ENCODE data around the gene IRF2. TPM values are rescaled to one million over a fixed set of nuclear protein-coding genes. Genes with fewer than 3 reads are reported as not detected.
A peak's percentile ranks its signal among the peaks of the same experiment; 100 is the strongest.

Gene IRF2
- polyA plus RNA-seq, 1 experiment = 28.7 TPM

DNA sequence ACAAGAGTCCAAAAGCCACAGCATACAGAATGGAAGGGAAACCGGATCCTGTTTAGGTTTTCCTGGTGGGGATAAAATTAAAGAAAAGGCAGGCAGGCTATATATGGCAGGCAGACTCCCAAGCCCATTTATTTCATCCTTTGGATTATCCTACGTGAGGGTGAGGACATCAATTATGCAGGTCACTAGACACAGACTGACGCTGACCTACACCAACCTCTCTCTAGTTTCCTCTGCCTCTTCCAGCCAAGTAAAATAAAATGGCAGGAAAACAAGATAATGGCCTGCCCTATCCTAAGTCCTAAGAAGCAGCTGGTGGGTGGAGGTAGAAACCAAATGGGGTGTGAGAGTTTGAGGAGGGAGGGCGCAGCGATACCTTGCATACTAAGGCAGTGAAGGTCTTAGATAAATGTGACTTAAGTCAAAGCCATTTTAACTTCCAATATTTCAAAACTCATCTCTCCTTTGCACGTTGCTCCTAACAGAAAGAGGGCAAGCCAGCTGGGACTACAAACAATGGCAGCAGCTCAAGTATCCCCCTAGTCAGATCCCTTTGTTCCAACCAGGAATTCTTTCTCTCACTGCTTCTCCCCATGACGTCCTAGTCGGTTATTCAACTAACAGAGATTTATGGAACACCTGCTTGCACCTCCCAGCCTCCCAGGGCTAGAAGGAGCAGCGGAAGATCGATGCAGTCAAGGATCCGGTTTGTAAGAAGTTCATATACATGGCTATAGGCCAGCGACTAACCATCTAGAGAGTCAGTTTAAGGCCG, 72.8 kb downstream of the IRF2 start:
- peaks cover 11% of the 10 kb centered on the region for H3K36me3 ChIP-seq (ENCODE audit: control insufficient read depth, insufficient read depth, low read length)
- TF ChIP-seq, protein P1, sequence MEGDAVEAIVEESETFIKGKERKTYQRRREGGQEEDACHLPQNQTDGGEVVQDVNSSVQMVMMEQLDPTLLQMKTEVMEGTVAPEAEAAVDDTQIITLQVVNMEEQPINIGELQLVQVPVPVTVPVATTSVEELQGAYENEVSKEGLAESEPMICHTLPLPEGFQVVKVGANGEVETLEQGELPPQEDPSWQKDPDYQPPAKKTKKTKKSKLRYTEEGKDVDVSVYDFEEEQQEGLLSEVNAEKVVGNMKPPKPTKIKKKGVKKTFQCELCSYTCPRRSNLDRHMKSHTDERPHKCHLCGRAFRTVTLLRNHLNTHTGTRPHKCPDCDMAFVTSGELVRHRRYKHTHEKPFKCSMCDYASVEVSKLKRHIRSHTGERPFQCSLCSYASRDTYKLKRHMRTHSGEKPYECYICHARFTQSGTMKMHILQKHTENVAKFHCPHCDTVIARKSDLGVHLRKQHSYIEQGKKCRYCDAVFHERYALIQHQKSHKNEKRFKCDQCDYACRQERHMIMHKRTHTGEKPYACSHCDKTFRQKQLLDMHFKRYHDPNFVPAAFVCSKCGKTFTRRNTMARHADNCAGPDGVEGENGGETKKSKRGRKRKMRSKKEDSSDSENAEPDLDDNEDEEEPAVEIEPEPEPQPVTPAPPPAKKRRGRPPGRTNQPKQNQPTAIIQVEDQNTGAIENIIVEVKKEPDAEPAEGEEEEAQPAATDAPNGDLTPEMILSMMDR (IDR thresholded peaks at IDR 0.05; ENCODE audit: insufficient read depth, low read depth, low read length) = no peak
- CTCF ChIA-PET = interaction anchor here (0.6 kb wide), 1 partner anchor 73 kb away, joined by 3 read pairs; the partner anchor contains the start of gene IRF2

DNA sequence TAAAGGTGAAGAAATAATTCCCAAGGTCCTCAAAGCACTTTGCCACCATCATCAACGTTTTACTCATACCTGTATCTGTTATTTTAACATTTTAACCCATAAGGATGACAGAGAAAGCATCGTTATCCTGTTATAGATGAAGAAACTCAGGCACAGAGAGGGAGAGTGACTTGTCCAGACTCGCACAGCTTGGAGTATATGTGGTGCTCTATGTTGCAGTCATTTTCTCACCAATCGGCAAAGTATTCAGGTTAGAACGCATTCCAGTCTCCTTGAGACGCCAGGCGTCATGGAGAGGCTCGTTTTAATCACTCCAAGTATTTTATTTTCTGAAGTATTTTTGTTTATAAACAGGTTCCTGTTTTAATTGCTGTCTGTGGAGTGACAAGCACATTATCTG, 73.5 kb downstream of the IRF2 start:
- ChIA-PET CTCF (no interaction called here), POLR2A (no interaction called here)
- no peaks in the 10 kb centered on the region for H3K27me3 ChIP-seq (ENCODE audit: control insufficient read depth, insufficient read depth, low read length)
- TF ChIP-seq, protein P1 (IDR thresholded peaks at IDR 0.05; ENCODE audit: insufficient read depth, low read depth, low read length) = no peak
- H3K36me3 ChIP-seq (ENCODE audit: control insufficient read depth, insufficient read depth, low read length) = peaks cover 10% of the 10 kb centered on the region
- DNase-seq (ENCODE audit: low read depth) = no peak
- no peak overlapping the region for H3K4me3 ChIP-seq (ENCODE audit: low read depth, low read length)

More for the DNA sequence above, 72.8 kb downstream of the IRF2 start:
- no peak for DNase-seq (ENCODE audit: low read depth)
- H3K4me3 ChIP-seq (ENCODE audit: low read depth, low read length) = no peak overlapping the region
- POLR2A ChIA-PET = no interaction called here
- no peaks in the 10 kb centered on the region for H3K27me3 ChIP-seq (ENCODE audit: control insufficient read depth, insufficient read depth, low read length)

DNA sequence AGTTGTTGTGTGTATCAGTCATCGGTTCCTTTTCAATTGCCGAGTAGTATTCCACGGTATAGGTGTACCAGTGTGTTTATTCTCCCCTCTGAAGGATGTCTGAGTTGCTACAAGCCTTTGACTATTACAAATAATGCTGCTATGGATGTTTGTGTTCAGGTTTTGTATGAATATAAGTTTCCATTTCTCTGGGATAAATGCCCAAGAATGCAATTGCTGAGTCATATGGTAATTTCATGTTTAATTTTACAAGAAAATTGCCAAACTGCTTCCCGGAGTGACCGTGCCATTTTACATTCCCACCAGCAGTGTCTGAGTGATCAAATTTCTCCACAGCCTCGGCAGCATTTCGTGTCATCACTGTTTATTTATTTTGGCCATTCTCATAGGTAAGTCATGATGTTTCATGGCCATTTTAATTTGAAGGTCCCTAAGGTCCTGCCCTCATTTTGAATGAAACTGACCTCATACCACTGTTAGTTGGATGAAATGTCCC, 73.9 kb downstream of the IRF2 start:
- POLR2A ChIA-PET = no interaction called here
- CTCF ChIA-PET = no interaction called here
- Histone ChIP-seq H3K4me3 (ENCODE audit: low read depth, low read length) (no peak overlapping the region), H3K36me3 (ENCODE audit: control insufficient read depth, insufficient read depth, low read length) (peaks cover 7% of the 10 kb centered on the region), H3K27me3 (ENCODE audit: control insufficient read depth, insufficient read depth, low read length) (no peaks in the 10 kb centered on the region)
- TF ChIP-seq, protein P1 (IDR thresholded peaks at IDR 0.05; ENCODE audit: insufficient read depth, low read depth, low read length) = peak; percentile 56
- DNase-seq (ENCODE audit: low read depth) = peak; percentile 86

DNA sequence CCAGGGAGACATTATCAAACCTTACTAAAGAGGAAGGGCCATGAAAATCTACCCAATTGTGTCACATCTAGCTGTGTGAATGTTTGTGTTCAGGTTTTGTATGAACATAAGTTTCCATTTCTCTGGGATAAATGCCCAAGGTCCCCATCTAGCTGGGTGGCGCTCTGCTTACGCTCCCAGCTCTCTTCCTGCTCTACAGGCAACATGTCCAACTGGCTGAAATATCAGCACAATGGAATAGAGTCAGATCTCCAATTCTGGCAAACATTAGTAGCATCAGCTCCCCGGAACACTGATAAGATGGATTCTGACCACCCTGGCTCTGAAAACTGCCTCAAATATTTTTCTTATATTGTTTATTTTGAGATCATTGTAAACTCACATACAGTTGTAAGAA, 74.8 kb downstream of the IRF2 start:
- TF ChIP-seq, protein P1 (IDR thresholded peaks at IDR 0.05; ENCODE audit: insufficient read depth, low read depth, low read length) = no peak
- peaks cover 3% of the 10 kb centered on the region; the same call in 1 of the 2 replicates for H3K36me3 ChIP-seq (ENCODE audit: control insufficient read depth, insufficient read depth, low read length)
- DNase-seq (ENCODE audit: low read depth) = no peak
- no peak overlapping the region for H3K4me3 ChIP-seq (ENCODE audit: low read depth, low read length)
- ChIA-PET CTCF (interaction anchor here (0.6 kb wide), 1 partner anchor 575 kb away, joined by 3 read pairs; no protein-coding TSS in a partner anchor), POLR2A (no interaction called here)
- no peaks in the 10 kb centered on the region for H3K27me3 ChIP-seq (ENCODE audit: control insufficient read depth, insufficient read depth, low read length)

DNA sequence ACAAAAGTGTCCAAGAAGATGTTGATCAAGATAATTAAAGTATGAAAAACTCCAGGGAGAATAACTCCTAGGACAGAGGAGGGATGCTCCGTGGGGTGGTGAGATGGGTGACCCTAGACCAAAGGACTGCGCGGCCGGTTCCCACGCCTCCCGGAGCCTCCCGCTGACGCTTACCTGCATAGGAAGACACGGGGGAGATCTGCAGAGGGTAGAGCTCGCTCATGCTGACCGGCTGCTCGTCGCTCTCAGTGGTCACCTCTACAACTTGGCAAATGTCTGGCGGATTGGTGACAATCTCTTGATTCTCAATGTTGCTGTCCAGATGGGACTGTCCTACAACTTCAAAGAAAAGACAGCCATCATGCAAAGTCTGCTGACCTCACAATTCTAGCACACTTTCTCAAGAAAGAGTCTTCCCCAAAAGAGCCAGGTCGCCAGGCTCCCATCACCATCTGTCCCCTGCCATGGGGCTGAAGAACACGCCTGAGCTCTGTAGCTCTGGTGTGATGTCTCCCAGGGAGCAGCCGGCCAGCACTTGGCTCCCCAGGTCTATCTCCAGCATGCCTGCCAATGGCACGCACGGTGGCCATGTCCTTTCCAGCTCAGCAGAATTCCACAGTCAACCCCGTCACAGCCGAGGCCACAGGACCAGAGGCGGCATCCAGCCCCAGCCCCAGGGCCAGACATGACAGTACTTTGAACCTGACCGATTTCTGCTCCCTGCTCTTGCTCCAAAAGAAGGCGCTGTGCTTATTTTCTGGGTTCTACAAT, 75.4 kb downstream of the IRF2 start:
- Histone ChIP-seq H3K27me3 (ENCODE audit: control insufficient read depth, insufficient read depth, low read length) (no peaks in the 10 kb centered on the region), H3K4me3 (ENCODE audit: low read depth, low read length) (no peak overlapping the region), H3K36me3 (ENCODE audit: control insufficient read depth, insufficient read depth, low read length) (peaks cover 3% of the 10 kb centered on the region; the same call in 1 of the 2 replicates)
- ChIA-PET CTCF (interaction anchor here (0.6 to 1.5 kb wide), 2 partner anchors 138 to 576 kb away, joined by 3 read pairs; no protein-coding TSS in a partner anchor), POLR2A (no interaction called here)
- TF ChIP-seq, protein P1 (IDR thresholded peaks at IDR 0.05; ENCODE audit: insufficient read depth, low read depth, low read length) = no peak
- DNase-seq (ENCODE audit: low read depth) = no peak

All from BJ (cell line).